Smooth muscle cell (in vitro differentiated cells): ENCODE results near the gene KIF26B. TPM values are rescaled to one million over a fixed set of nuclear protein-coding genes. Genes with fewer than 3 reads are reported as not detected.

Experiments used
- DNase-seq: peaks from one replicate; lab custom pipeline; 2025; ENCODE audit not compliant: unreplicated experiment; lab: John Stamatoyannopoulos, UW
- H2AFZ ChIP-seq: fragments of 200-600 bp; sonication (generic); 2 replicates; pipeline ENCODE4 v1.6.0; 2016; ENCODE audit warnings: antibody characterized with exemption, low read depth, mild to moderate bottlenecking
- H3F3A ChIP-seq: fragments of 200-600 bp; sonication (generic); 2 replicates; pipeline ENCODE4 v1.6.0; 2017; ENCODE audit warnings: antibody characterized with exemption, low read depth
- H3K27ac ChIP-seq: fragments of 200-600 bp; sonication (generic); 2 replicates; pipeline ENCODE4 v1.5.1; 2016; ENCODE audit warnings: low read depth, mild to moderate bottlenecking
- H3K27me3 ChIP-seq: fragments of 200-600 bp; sonication (generic); 2 replicates; pipeline ENCODE4 v1.6.1; 2016; ENCODE audit warnings: low read depth, mild to moderate bottlenecking
- H3K36me3 ChIP-seq: fragments of 200-600 bp; sonication (generic); 2 replicates; pipeline ENCODE4 v1.5.1; 2016; ENCODE audit warnings: low read depth
- H3K4me1 ChIP-seq: fragments of 200-600 bp; sonication (generic); 2 replicates; pipeline ENCODE4 v1.5.1; 2016; ENCODE audit warnings: low read depth
- H3K4me2 ChIP-seq: fragments of 200-600 bp; sonication (generic); 2 replicates; pipeline ENCODE4 v1.6.0; 2016; ENCODE audit warnings: mild to moderate bottlenecking
- H3K4me3 ChIP-seq: fragments of 200-600 bp; sonication (generic); 2 replicates; pipeline ENCODE4 v1.5.1; 2016; ENCODE audit warnings: mild to moderate bottlenecking
- H3K79me2 ChIP-seq: fragments of 200-600 bp; sonication (generic); 2 replicates; pipeline ENCODE4 v1.6.0; 2016; ENCODE audit warnings: low read depth, mild to moderate bottlenecking
- H3K9ac ChIP-seq: fragments of 200-600 bp; sonication (generic); 2 replicates; pipeline ENCODE4 v1.6.0; 2016; ENCODE audit warnings: low read depth
- H3K9me3 ChIP-seq: fragments of 200-600 bp; sonication (generic); replicated peaks from 2 replicates; pipeline ENCODE4 v1.5.1; 2016; ENCODE audit warnings: low read depth
- H4K20me1 ChIP-seq: fragments of 200-600 bp; sonication (generic); 2 replicates; pipeline ENCODE4 v1.6.0; 2016; ENCODE audit warnings: low read depth
- CTCF ChIP-seq: fragments of 200-600 bp; sonication (generic); IDR thresholded peaks from 2 replicates; pipeline ENCODE4 v1.5.1; 2017; ENCODE audit warnings: borderline replicate concordance, mild to moderate bottlenecking, antibody characterized with exemption; ENCODE audit not compliant: insufficient read depth, poor library complexity, severe bottlenecking
- whole genome bisulfite sequencing: methylation state at CpG from one replicate; pipeline ENCODE4 v1.1.7; 2016; ENCODE audit warnings: low lambda C conversion rate; 5-methylcytosine and 5-hydroxymethylcytosine counted together
- polyA plus RNA-seq: library from polyadenylated mRNA; unstranded; fragments of >200 nt; fragmentation: Nextera tagmentation; extraction: Ambion mirVana; gene quantifications from 2 replicates; pipeline ENCODE4 v1.2.1, GENCODE V29; 2016
- total RNA-seq: library from RNA; depleted of rRNA; stranded (reverse); fragments of >200 nt; gene quantifications from 2 replicates; pipeline ENCODE4 v1.2.3, GENCODE V29; 2014

The KIF26B gene
- total and polyA plus RNA-seq, 2 experiments from 2014 or later, result 24.9 to 43.3 TPM

GRCh38 chr1:245406426-245406825 lies 251.6 kb downstream of the KIF26B start:
- WGBS, result 98% methylated on average over 2 of the region's 2 CpGs
- H2AFZ ChIP-seq, result no peak overlapping the region
- H3F3A ChIP-seq, result peaks cover under 1% of the 10 kb centered on the region
- H3K4me3 ChIP-seq, result no peak overlapping the region
- H4K20me1 ChIP-seq, result peaks cover 99% of the 10 kb centered on the region
- no peak for TF ChIP-seq CTCF
- no peak overlapping the region for H3K4me2 ChIP-seq
- H3K9ac ChIP-seq, result no peak overlapping the region
- peaks cover 36% of the 10 kb centered on the region for H3K79me2 ChIP-seq
- H3K27ac ChIP-seq, result no peak overlapping the region
- no peaks in the 10 kb centered on the region for H3K36me3 ChIP-seq
- no peak for DNase-seq
- peaks cover 13% of the 10 kb centered on the region for H3K4me1 ChIP-seq
- H3K9me3 ChIP-seq, result no peaks in the 10 kb centered on the region
- H3K27me3 ChIP-seq, result no peaks in the 10 kb centered on the region

GRCh38 chr1:245407983-245408382 lies 253.2 kb downstream of the KIF26B start:
- H3K36me3 ChIP-seq, result no peaks in the 10 kb centered on the region
- no peak overlapping the region for H3K4me2 ChIP-seq
- H3K9me3 ChIP-seq, result no peaks in the 10 kb centered on the region
- no peak for TF ChIP-seq CTCF
- WGBS, result 100% methylated on average over 2 of the region's 2 CpGs
- peaks cover 28% of the 10 kb centered on the region for H3K79me2 ChIP-seq
- peaks cover 99% of the 10 kb centered on the region for H4K20me1 ChIP-seq
- no peak overlapping the region for H3K9ac ChIP-seq
- no peak overlapping the region for H2AFZ ChIP-seq
- no peak overlapping the region for H3K4me3 ChIP-seq
- H3F3A ChIP-seq, result peaks cover 12% of the 10 kb centered on the region
- H3K4me1 ChIP-seq, result peaks cover 13% of the 10 kb centered on the region
- DNase-seq, result no peak
- H3K27ac ChIP-seq, result no peak overlapping the region
- H3K27me3 ChIP-seq, result no peaks in the 10 kb centered on the region

GRCh38 chr1:245409341-245410195 lies 254.8 kb downstream of the KIF26B start:
- Histone ChIP-seq H3K27me3 (no peaks in the 10 kb centered on the region), H4K20me1 (peaks cover 97% of the 10 kb centered on the region), H3K9ac (no peak overlapping the region), H3K4me1 (peaks cover 7% of the 10 kb centered on the region), H3F3A (peaks cover 12% of the 10 kb centered on the region), H3K4me2 (no peak overlapping the region), H3K27ac (no peak overlapping the region), H3K9me3 (no peaks in the 10 kb centered on the region), H3K79me2 (peaks cover 18% of the 10 kb centered on the region), H2AFZ (no peak overlapping the region), H3K4me3 (no peak overlapping the region), H3K36me3 (no peaks in the 10 kb centered on the region)
- 71% methylated on average over 9 of the region's 9 CpGs for WGBS
- no peak for TF ChIP-seq CTCF
- no peak for DNase-seq
